HEK293 (cell line): ENCODE measurements around the gene RHBDL3.
A peak's percentile ranks its signal among the peaks of the same experiment; 100 is the strongest.

ENCODE experiments used
- CTCF ChIA-PET: fragments of 350-600 bp; formaldehyde crosslinking; extraction: SDS; loops from one replicate; lab custom pipeline; 2021; ENCODE audit warnings: antibody characterized with exemption; lab: Yijun Ruan, JAX
- POLR2A ChIA-PET: fragments of 300-600 bp; formaldehyde crosslinking; extraction: SDS; loops from one replicate; lab custom pipeline; 2020; ENCODE audit warnings: antibody characterized with exemption, inconsistent platforms; lab: Yijun Ruan, JAX
- H3K27ac ChIP-seq: fragments of 200-500 bp; sonication (Bioruptor generic); 2 replicates; pipeline ENCODE4 v1.5.1; 2014; ENCODE audit warnings: low read depth, low read length, control low read depth, inconsistent platforms; ENCODE audit errors: extremely low read depth
- H3K36me3 ChIP-seq, 2 experiments: fragments of 200-500 bp in 1 of 2; sonication (Bioruptor generic) in 1 of 2; 1 replicate in 1 of 2; 2 replicates in 1 of 2; pipeline ENCODE4 v1.5.1; 2014 to 2017; ENCODE audit warnings: inconsistent platforms in 2 of 2, low read length in 2 of 2; ENCODE audit not compliant: control insufficient read depth in 2 of 2, insufficient read depth in 1 of 2
- H3K4me1 ChIP-seq: fragments of 200-500 bp; sonication (Bioruptor generic); 2 replicates; pipeline ENCODE4 v1.5.1; 2014; ENCODE audit warnings: mild to moderate bottlenecking, low read length, inconsistent platforms; ENCODE audit not compliant: control insufficient read depth, insufficient read depth
- H3K4me3 ChIP-seq: 2 replicates; pipeline ENCODE4 v1.5.1; 2011; ENCODE audit warnings: low read depth, mild to moderate bottlenecking, control low read depth, low read length, moderate library complexity
- H3K9me3 ChIP-seq: fragments of 200-500 bp; sonication (Bioruptor generic); 2 replicates; pipeline ENCODE4 v1.5.1; 2014; ENCODE audit warnings: low read depth, low read length, inconsistent platforms; ENCODE audit not compliant: control insufficient read depth, insufficient read depth
- AEBP2 ChIP-seq: fragments of 450-650 bp; formaldehyde crosslinking; IDR thresholded peaks from 2 replicates; pipeline ENCODE4 v1.5.1; 2016; ENCODE audit warnings: missing biosample characterization, missing genetic modification characterization, borderline replicate concordance
- CTCF ChIP-seq: fragments of 450-650 bp; formaldehyde crosslinking; IDR thresholded peaks from 2 replicates; pipeline ENCODE4 v1.5.1; 2016; ENCODE audit warnings: missing biosample characterization, missing genetic modification characterization
- KLF17 ChIP-seq: fragments of 450-650 bp; formaldehyde crosslinking; IDR thresholded peaks from 2 replicates; pipeline ENCODE4 v1.5.1; 2016; ENCODE audit warnings: missing biosample characterization, missing genetic modification characterization
- KLF8 ChIP-seq: fragments of 450-650 bp; formaldehyde crosslinking; IDR thresholded peaks from 2 replicates; pipeline ENCODE4 v1.5.1; 2016; ENCODE audit warnings: missing biosample characterization, missing genetic modification characterization
- MEIS1 ChIP-seq: sonication (generic); formaldehyde crosslinking; IDR thresholded peaks from 2 replicates; pipeline ENCODE4 v1.8.1; 2022; ENCODE audit warnings: missing genetic modification reagents, mild to moderate bottlenecking, borderline replicate concordance
- REPIN1 ChIP-seq: fragments of 450-650 bp; formaldehyde crosslinking; IDR thresholded peaks from 2 replicates; pipeline ENCODE4 v1.5.1; 2017; ENCODE audit warnings: missing biosample characterization, missing genetic modification characterization, low read depth
- ZBTB20 ChIP-seq: fragments of 450-650 bp; formaldehyde crosslinking; IDR thresholded peaks from 2 replicates; pipeline ENCODE4 v1.5.1; 2016; ENCODE audit warnings: missing biosample characterization, missing genetic modification characterization
- ZEB2 ChIP-seq: fragments of 450-650 bp; formaldehyde crosslinking; IDR thresholded peaks from 2 replicates; pipeline ENCODE4 v1.5.1; 2016; ENCODE audit warnings: missing biosample characterization, missing genetic modification characterization
- ZFP69B ChIP-seq: fragments of 450-650 bp; formaldehyde crosslinking; IDR thresholded peaks from 2 replicates; pipeline ENCODE4 v1.5.1; 2016; ENCODE audit warnings: missing biosample characterization, missing genetic modification characterization
- ZNF121 ChIP-seq: fragments of 450-650 bp; formaldehyde crosslinking; IDR thresholded peaks from 2 replicates; pipeline ENCODE4 v1.5.1; 2016; ENCODE audit warnings: missing biosample characterization, missing genetic modification characterization
- ZNF138 ChIP-seq: fragments of 450-650 bp; formaldehyde crosslinking; IDR thresholded peaks from 2 replicates; pipeline ENCODE4 v1.5.1; 2016; ENCODE audit warnings: missing biosample characterization, missing genetic modification characterization, borderline replicate concordance
- ZNF157 ChIP-seq: fragments of 450-650 bp; formaldehyde crosslinking; IDR thresholded peaks from 2 replicates; pipeline ENCODE4 v1.5.1; 2016; ENCODE audit warnings: missing biosample characterization, missing genetic modification characterization
- ZNF175 ChIP-seq: fragments of 450-650 bp; formaldehyde crosslinking; IDR thresholded peaks from 2 replicates; pipeline ENCODE4 v1.5.1; 2016; ENCODE audit warnings: missing biosample characterization, missing genetic modification characterization
- ZNF202 ChIP-seq: fragments of 450-650 bp; formaldehyde crosslinking; IDR thresholded peaks from 2 replicates; pipeline ENCODE4 v1.5.1; 2016; ENCODE audit warnings: missing biosample characterization, missing genetic modification characterization, borderline replicate concordance
- ZNF324 ChIP-seq: fragments of 450-650 bp; formaldehyde crosslinking; IDR thresholded peaks from 2 replicates; pipeline ENCODE4 v1.5.1; 2016; ENCODE audit warnings: missing biosample characterization, missing genetic modification characterization
- ZNF341 ChIP-seq: fragments of 450-650 bp; formaldehyde crosslinking; IDR thresholded peaks from 2 replicates; pipeline ENCODE4; 2016; ENCODE audit warnings: low read depth, missing biosample characterization, missing genetic modification characterization
- ZNF398 ChIP-seq: fragments of 450-650 bp; formaldehyde crosslinking; IDR thresholded peaks from 2 replicates; pipeline ENCODE4 v1.5.1; 2017; ENCODE audit warnings: missing biosample characterization, missing genetic modification characterization
- ZNF530 ChIP-seq: fragments of 450-650 bp; formaldehyde crosslinking; IDR thresholded peaks from 2 replicates; pipeline ENCODE4 v1.5.1; 2016; ENCODE audit warnings: low read depth, missing biosample characterization, missing genetic modification characterization
- ZNF580 ChIP-seq: fragments of 450-650 bp; formaldehyde crosslinking; IDR thresholded peaks from 2 replicates; pipeline ENCODE4 v1.5.1; 2016; ENCODE audit warnings: missing biosample characterization, missing genetic modification characterization
- ZNF585B ChIP-seq: fragments of 450-650 bp; formaldehyde crosslinking; IDR thresholded peaks from 2 replicates; pipeline ENCODE4 v1.5.1; 2016; ENCODE audit warnings: missing biosample characterization, missing genetic modification characterization
- ZNF600 ChIP-seq: fragments of 450-650 bp; formaldehyde crosslinking; IDR thresholded peaks from 2 replicates; pipeline ENCODE4 v1.5.1; 2016; ENCODE audit warnings: missing biosample characterization, missing genetic modification characterization
- ZNF623 ChIP-seq: fragments of 450-650 bp; formaldehyde crosslinking; IDR thresholded peaks from 2 replicates; pipeline ENCODE4 v1.5.1; 2016; ENCODE audit warnings: missing biosample characterization, missing genetic modification characterization
- ZNF629 ChIP-seq: fragments of 450-650 bp; formaldehyde crosslinking; IDR thresholded peaks from 2 replicates; pipeline ENCODE4 v1.5.1; 2017; ENCODE audit warnings: missing biosample characterization, missing genetic modification characterization
- ZNF645 ChIP-seq: fragments of 450-650 bp; formaldehyde crosslinking; IDR thresholded peaks from 2 replicates; pipeline ENCODE4; 2016; ENCODE audit warnings: missing biosample characterization, missing genetic modification characterization
- ZSCAN4 ChIP-seq: fragments of 450-650 bp; formaldehyde crosslinking; IDR thresholded peaks from 2 replicates; pipeline ENCODE4 v1.5.1; 2017; ENCODE audit warnings: missing biosample characterization, missing genetic modification characterization

RHBDL3 gene

GRCh38 chr17:32274643-32275042, 9.0 kb downstream of the RHBDL3 start:
- no peaks in the 10 kb centered on the region for H3K36me3 ChIP-seq
- H3K4me3 ChIP-seq: no peak overlapping the region
- no peaks in the 10 kb centered on the region for H3K9me3 ChIP-seq
- CTCF ChIA-PET: interaction anchor here (0.5 to 1.4 kb wide), 3 partner anchors 13 to 43 kb away, joined by 3 to 7 read pairs (median 3); no protein-coding TSS in a partner anchor
- no peak overlapping the region for H3K27ac ChIP-seq
- TF ChIP-seq REPIN1 (no peak), KLF8 (tag by site-specific recombination) (no peak), ZNF623 (no peak), ZFP69B (no peak), ZSCAN4 (peak; percentile 86), ZNF341 (tag by site-specific recombination) (no peak), MEIS1 (CRISPR knock-in tag) (no peak), ZBTB20 (tag by site-specific recombination) (no peak)
- peaks cover 7% of the 10 kb centered on the region; the same call in 1 of the 2 replicates for H3K4me1 ChIP-seq
- POLR2A ChIA-PET: no interaction called here

- Histone ChIP-seq H3K4me1 (peaks cover 7% of the 10 kb centered on the region; the same call in 1 of the 2 replicates), H3K27ac (no peak overlapping the region), H3K9me3 (no peaks in the 10 kb centered on the region), H3K4me3 (no peak overlapping the region), H3K36me3 (no peaks in the 10 kb centered on the region)
- ChIA-PET POLR2A (no interaction called here), CTCF (interaction anchor here (0.5 to 1.4 kb wide), 2 partner anchors 22 to 42 kb away, joined by 3 read pairs; no protein-coding TSS in a partner anchor)
- TF ChIP-seq ZNF585B: no peak
- TF ChIP-seq ZNF157 (tag by site-specific recombination): no peak
- TF ChIP-seq ZNF121: no peak
- no peak for TF ChIP-seq ZNF645 (tag by site-specific recombination)
- TF ChIP-seq ZNF530 (tag by site-specific recombination): no peak
- peak; percentile 28; the same call in 1 of the 2 replicates for TF ChIP-seq ZNF398 (tag by site-specific recombination)
- peak; percentile 94 for TF ChIP-seq KLF17
- no peak for TF ChIP-seq ZNF202 (tag by site-specific recombination)
- TF ChIP-seq ZNF341 (tag by site-specific recombination): peak; percentile 45; the same call in 1 of the 2 replicates
- peak; percentile 87 for TF ChIP-seq ZEB2 (tag by site-specific recombination)
- TF ChIP-seq AEBP2: no peak
- TF ChIP-seq ZNF324 (tag by site-specific recombination): peak; percentile 71; the same call in 1 of the 2 replicates
- TF ChIP-seq ZNF175 (tag by site-specific recombination): no peak
- TF ChIP-seq ZNF580 (tag by site-specific recombination): no peak
- TF ChIP-seq ZNF600 (tag by site-specific recombination): peak; percentile 97
- no peak for TF ChIP-seq ZNF138 (tag by site-specific recombination)
- peak; percentile 87 for TF ChIP-seq ZNF629 (tag by site-specific recombination)
- no peak for TF ChIP-seq CTCF
Measured at GRCh38 chr17:32275060-32276042, 9.7 kb downstream of the RHBDL3 start.
